Retina (tissue), 1 donor: ENCODE results near the gene THRA.

Experiments
- DNase-seq: peaks from one replicate; pipeline ENCODE4 v3.0.0-alpha.2; 2016

Gene THRA

GRCh38 chr17:40027614-40028012 is 35.2 kb upstream of the THRA start:
- no peak for DNase-seq

GRCh38 chr17:40028595-40028994 is 34.2 kb upstream of the THRA start:
- no peak for DNase-seq

GRCh38 chr17:40031706-40032105 is 31.1 kb upstream of the THRA start:
- no peak for DNase-seq

- DNase-seq = no peak
Observed at GRCh38 chr17:40032322-40033320, 30.1 kb upstream of the THRA start.

GRCh38 chr17:40033339-40033738 is 29.4 kb upstream of the THRA start:
- DNase-seq = no peak

GRCh38 chr17:40034426-40035161 is 28.2 kb upstream of the THRA start:
- DNase-seq = no peak

- peak; percentile 48 for DNase-seq
Observed at GRCh38 chr17:40035162-40035559, 27.6 kb upstream of the THRA start.

GRCh38 chr17:40038882-40039513 is 23.8 kb upstream of the THRA start:
- peak; percentile 51 for DNase-seq

- DNase-seq = no peak
Observed at GRCh38 chr17:40041196-40041595, 21.6 kb upstream of the THRA start.

- no peak for DNase-seq
Observed at GRCh38 chr17:40056379-40057015, 6.3 kb upstream of the THRA start.

- DNase-seq = no peak
Observed at GRCh38 chr17:40058186-40058784, 4.5 kb upstream of the THRA start.

- no peak for DNase-seq
Observed at GRCh38 chr17:40058865-40059264, 3.9 kb upstream of the THRA start.

GRCh38 chr17:40059729-40060475 is 2.9 kb upstream of the THRA start:
- no peak for DNase-seq

- peak; percentile 14 for DNase-seq
Observed at GRCh38 chr17:40060887-40061608, 1.7 kb upstream of the THRA start.

GRCh38 chr17:40061609-40062038 is 1.1 kb upstream of the THRA start:
- peak; percentile 9 for DNase-seq

GRCh38 chr17:40063187-40063771 is 514 bp downstream of the THRA start:
- DNase-seq = peak; percentile 86

GRCh38 chr17:40063901-40064531 is 1.3 kb downstream of the THRA start:
- peak; percentile 71 for DNase-seq

GRCh38 chr17:40064971-40065768 is 2.4 kb downstream of the THRA start:
- peak; percentile 65 for DNase-seq
